MM.1S (cell line): ENCODE data around the gene TUBA4B.

ENCODE experiments used
- DNase-seq: peaks from one replicate; pipeline ENCODE4 v3.0.0-alpha.2; 2015
- H2AFZ ChIP-seq: fragments of 300-600 bp; sonication (generic); 2 replicates; pipeline ENCODE4 v1.6.0; 2016; ENCODE audit warnings: antibody characterized with exemption, low read length
- H3F3A ChIP-seq: fragments of 300-600 bp; sonication (generic); 2 replicates; pipeline ENCODE4 v1.6.1; 2016; ENCODE audit warnings: mild to moderate bottlenecking, antibody characterized with exemption, low read length, moderate library complexity, mixed read lengths; ENCODE audit not compliant: insufficient read depth
- H3K27ac ChIP-seq: fragments of 300-600 bp; sonication (generic); 2 replicates; pipeline ENCODE4 v1.5.1; 2016; ENCODE audit warnings: mild to moderate bottlenecking, low read length
- H3K27me3 ChIP-seq: fragments of 300-600 bp; sonication (generic); replicated peaks from 2 replicates; pipeline ENCODE4 v1.6.0; 2016; ENCODE audit warnings: low read length; ENCODE audit not compliant: insufficient read depth
- H3K36me3 ChIP-seq: fragments of 300-600 bp; sonication (generic); replicated peaks from 2 replicates; pipeline ENCODE4 v1.6.1; 2016; ENCODE audit warnings: mild to moderate bottlenecking, low read length, mixed read lengths; ENCODE audit not compliant: insufficient read depth
- H3K4me1 ChIP-seq: fragments of 300-600 bp; sonication (generic); 2 replicates; pipeline ENCODE4 v1.6.1; 2016; ENCODE audit warnings: low read length, mixed read lengths
- H3K4me2 ChIP-seq: fragments of 300-600 bp; sonication (generic); 2 replicates; pipeline ENCODE4 v1.6.0; 2016; ENCODE audit warnings: low read depth, low read length
- H3K4me3 ChIP-seq: fragments of 300-600 bp; sonication (generic); 2 replicates; pipeline ENCODE4 v1.5.1; 2016; ENCODE audit warnings: low read length, mixed read lengths
- H3K79me2 ChIP-seq: fragments of 300-600 bp; sonication (generic); 2 replicates; pipeline ENCODE4 v1.6.1; 2016; ENCODE audit warnings: mixed run types, low read length, mixed read lengths
- H3K9ac ChIP-seq: fragments of 300-600 bp; sonication (generic); 2 replicates; pipeline ENCODE4 v1.6.1; 2016; ENCODE audit warnings: low read length, mixed read lengths
- H3K9me2 ChIP-seq: fragments of 300-600 bp; sonication (generic); replicated peaks from 2 replicates; pipeline ENCODE4 v1.6.1; 2016; ENCODE audit warnings: mild to moderate bottlenecking, low read length, mixed read lengths; ENCODE audit not compliant: insufficient read depth
- H3K9me3 ChIP-seq: fragments of 300-600 bp; sonication (generic); replicated peaks from 2 replicates; pipeline ENCODE4 v1.6.1; 2016; ENCODE audit warnings: mild to moderate bottlenecking, low read length, mixed read lengths; ENCODE audit not compliant: insufficient read depth
- H4K20me1 ChIP-seq: fragments of 300-600 bp; sonication (generic); 2 replicates; pipeline ENCODE4 v1.6.1; 2016; ENCODE audit warnings: mild to moderate bottlenecking, low read length, moderate library complexity, mixed read lengths; ENCODE audit not compliant: insufficient read depth
- CTCF ChIP-seq: fragments of 300-600 bp; sonication (generic); IDR thresholded peaks from 2 replicates; pipeline ENCODE4 v1.5.1; 2016; ENCODE audit warnings: antibody characterized with exemption, low read length, mixed read lengths
- EZH2 ChIP-seq: fragments of 300-600 bp; sonication (generic); optimal IDR thresholded peaks from 2 replicates; pipeline ENCODE3; 2017; ENCODE audit warnings: low read depth, mild to moderate bottlenecking, antibody characterized with exemption, low read length, mixed read lengths
- EZH2phosphoT487 ChIP-seq: fragments of 300-600 bp; sonication (generic); IDR thresholded peaks from 2 replicates; pipeline ENCODE4 v1.6.1; 2018; ENCODE audit warnings: antibody characterized with exemption, low read length

The TUBA4B gene

GRCh38 chr2:219223831-219224610 is 29.0 kb upstream of the TUBA4B start:
- Histone ChIP-seq H3K9ac (no peak overlapping the region), H3K4me2 (no peak overlapping the region), H3K36me3 (no peaks in the 10 kb centered on the region; the same call in 1 of the 2 replicates), H4K20me1 (no peaks in the 10 kb centered on the region), H3K27me3 (no peaks in the 10 kb centered on the region), H3K9me2 (no peaks in the 10 kb centered on the region), H3K9me3 (no peaks in the 10 kb centered on the region), H3K27ac (no peak overlapping the region), H3K4me3 (no peak overlapping the region), H2AFZ (no peak overlapping the region), H3K79me2 (peaks cover 25% of the 10 kb centered on the region), H3F3A (peaks cover 5% of the 10 kb centered on the region; the same call in 1 of the 2 replicates), H3K4me1 (peaks cover 4% of the 10 kb centered on the region; the same call in 1 of the 2 replicates)
- DNase-seq: no peak
- TF ChIP-seq EZH2 (no peak), EZH2phosphoT487 (no peak)

DNA sequence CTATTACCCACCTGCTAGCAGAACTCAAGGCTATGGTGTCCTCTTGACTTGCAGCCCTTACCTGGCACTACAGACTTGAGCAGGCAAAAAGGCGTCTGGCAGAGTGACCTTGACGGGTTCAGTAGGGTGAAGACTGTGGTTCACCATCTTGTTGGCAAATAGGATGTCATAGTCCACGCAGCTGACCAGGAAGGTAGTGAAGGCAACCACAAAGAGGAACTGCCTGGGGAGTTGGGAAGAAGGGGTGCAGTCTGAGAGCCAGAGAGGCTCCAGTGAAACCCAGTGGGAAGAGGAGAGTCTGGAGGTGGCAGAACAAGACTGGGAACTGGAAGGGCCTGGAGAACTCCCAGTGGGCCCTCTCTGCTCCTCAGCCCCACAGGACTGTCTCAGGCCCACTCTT is 27.7 kb upstream of the TUBA4B start:
- H4K20me1 ChIP-seq: no peaks in the 10 kb centered on the region
- H3K9me3 ChIP-seq: no peaks in the 10 kb centered on the region
- no peak overlapping the region for H2AFZ ChIP-seq
- H3K4me1 ChIP-seq: no peaks in the 10 kb centered on the region
- H3K9me2 ChIP-seq: no peaks in the 10 kb centered on the region
- H3K36me3 ChIP-seq: no peaks in the 10 kb centered on the region; the same call in 1 of the 2 replicates
- peaks cover 7% of the 10 kb centered on the region for H3F3A ChIP-seq
- TF ChIP-seq EZH2phosphoT487 (no peak), EZH2 (no peak), CTCF (no peak)
- peaks cover 32% of the 10 kb centered on the region for H3K79me2 ChIP-seq
- H3K27ac ChIP-seq: no peak overlapping the region
- H3K27me3 ChIP-seq: no peaks in the 10 kb centered on the region
- H3K9ac ChIP-seq: no peak overlapping the region
- DNase-seq: no peak
- no peak overlapping the region for H3K4me2 ChIP-seq
- no peak overlapping the region for H3K4me3 ChIP-seq

DNA sequence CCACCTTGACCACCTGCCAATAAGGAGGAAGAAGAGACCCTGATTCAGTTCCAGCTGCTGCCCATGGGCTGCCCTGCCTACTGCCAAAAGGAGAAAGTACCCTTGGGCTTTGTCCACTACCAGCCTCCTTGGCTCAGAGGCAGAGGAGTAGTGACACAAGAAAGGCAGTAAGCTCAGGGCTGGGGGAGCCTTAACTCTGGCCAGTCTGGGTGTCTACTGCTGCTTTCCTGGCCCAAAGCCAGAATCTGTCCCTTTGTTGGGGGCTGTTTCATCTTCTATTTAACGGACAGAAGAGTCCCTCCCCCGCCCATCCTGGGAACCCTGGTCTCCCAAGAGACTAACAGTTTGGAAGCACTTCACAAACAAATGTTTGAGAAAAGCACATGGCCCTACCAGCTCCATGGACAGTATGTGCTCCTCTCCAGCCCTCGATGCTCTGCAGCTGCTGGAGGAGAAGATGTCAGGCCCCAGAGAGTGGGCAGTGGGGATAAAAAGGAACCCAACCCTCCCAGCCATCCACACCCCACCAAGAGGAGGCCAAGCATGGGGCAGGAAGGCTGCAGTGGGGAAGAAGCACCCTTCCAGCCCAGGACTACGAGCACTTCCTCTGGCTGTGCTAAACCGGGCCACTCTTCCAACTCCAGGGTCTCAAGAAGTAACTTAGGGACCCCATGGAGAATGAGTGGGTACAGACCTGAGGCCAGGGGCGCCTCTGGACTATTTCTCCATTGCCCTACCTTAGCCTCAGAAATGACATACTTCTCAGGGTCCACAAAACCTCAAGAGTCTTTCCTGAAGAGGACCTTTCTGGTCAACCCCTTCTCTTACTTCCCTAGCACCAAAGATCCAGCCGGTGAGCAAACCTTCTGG is 24.8 kb upstream of the TUBA4B start:
- Histone ChIP-seq H3K27me3 (no peaks in the 10 kb centered on the region), H3K9ac (peak overlapping the region; percentile 88), H3K4me1 (no peaks in the 10 kb centered on the region), H3K79me2 (peaks cover 61% of the 10 kb centered on the region), H3K9me2 (no peaks in the 10 kb centered on the region), H4K20me1 (no peaks in the 10 kb centered on the region), H3K36me3 (peaks cover 5% of the 10 kb centered on the region), H2AFZ (0 out of 2 replicates have a peak overlapping the region, but pooled peaks have one; percentile 54), H3F3A (peaks cover 9% of the 10 kb centered on the region), H3K4me3 (peak overlapping the region; percentile 87), H3K9me3 (no peaks in the 10 kb centered on the region), H3K4me2 (peak overlapping the region; percentile 96), H3K27ac (no peak overlapping the region; the same call in 1 of the 2 replicates)
- no peak for TF ChIP-seq CTCF
- TF ChIP-seq EZH2phosphoT487: no peak
- TF ChIP-seq EZH2: no peak
- DNase-seq: no peak
